ENCODE results near the gene CD6. TPM values are rescaled to one million over a fixed set of nuclear protein-coding genes. Genes with fewer than 3 reads are reported as not detected.

Gene CD6
- total RNA-seq, 4 donors from 2014 or later, result 0.16 to 0.25 TPM; not detected in 2

DNA sequence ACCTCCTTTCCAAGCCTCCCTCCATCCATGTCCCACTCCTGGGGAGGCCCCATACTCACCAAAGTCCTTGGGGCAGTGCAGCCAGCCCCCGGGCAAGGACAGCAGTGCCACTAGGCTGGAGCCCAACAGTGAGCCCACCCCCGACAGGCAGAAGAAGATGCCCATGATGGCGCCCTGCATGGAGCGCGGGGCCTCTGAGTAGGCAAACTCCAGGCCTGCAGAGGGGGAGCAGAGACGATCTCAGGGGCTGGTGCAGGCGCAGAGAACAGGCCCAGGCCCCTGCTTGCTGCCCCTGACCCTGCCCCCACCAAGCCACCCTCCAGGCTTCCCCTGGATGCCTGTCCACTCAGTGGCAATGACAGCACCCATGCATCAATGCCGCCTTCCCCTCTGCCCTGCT is 33.7 kb upstream of the CD6 start:
- ATAC-seq (no peak), DNase-seq (no peak)
- H3K4me1 ChIP-seq, result peaks cover 0 to 3% of the 10 kb centered on the region in 2 donors
- intact Hi-C loops (cut with DNase I; ENCODE audit: low total_unique reads), result no loop called here
- TF ChIP-seq, protein P1, sequence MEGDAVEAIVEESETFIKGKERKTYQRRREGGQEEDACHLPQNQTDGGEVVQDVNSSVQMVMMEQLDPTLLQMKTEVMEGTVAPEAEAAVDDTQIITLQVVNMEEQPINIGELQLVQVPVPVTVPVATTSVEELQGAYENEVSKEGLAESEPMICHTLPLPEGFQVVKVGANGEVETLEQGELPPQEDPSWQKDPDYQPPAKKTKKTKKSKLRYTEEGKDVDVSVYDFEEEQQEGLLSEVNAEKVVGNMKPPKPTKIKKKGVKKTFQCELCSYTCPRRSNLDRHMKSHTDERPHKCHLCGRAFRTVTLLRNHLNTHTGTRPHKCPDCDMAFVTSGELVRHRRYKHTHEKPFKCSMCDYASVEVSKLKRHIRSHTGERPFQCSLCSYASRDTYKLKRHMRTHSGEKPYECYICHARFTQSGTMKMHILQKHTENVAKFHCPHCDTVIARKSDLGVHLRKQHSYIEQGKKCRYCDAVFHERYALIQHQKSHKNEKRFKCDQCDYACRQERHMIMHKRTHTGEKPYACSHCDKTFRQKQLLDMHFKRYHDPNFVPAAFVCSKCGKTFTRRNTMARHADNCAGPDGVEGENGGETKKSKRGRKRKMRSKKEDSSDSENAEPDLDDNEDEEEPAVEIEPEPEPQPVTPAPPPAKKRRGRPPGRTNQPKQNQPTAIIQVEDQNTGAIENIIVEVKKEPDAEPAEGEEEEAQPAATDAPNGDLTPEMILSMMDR (IDR thresholded peaks at IDR 0.05 in 4 of 5, conservative IDR thresholded peaks at IDR 0.05 in 1 of 5), result no peak
- no peak for TF ChIP-seq POLR2A (IDR thresholded peaks at IDR 0.05)
- peak overlapping the region in 2 of 4 donors; percentile 67 to 71 for H3K27ac ChIP-seq
- peaks cover 0 to 6% of the 10 kb centered on the region in 2 donors for H3K36me3 ChIP-seq
- no peak overlapping the region for H3K4me3 ChIP-seq
- in situ Hi-C loops (cut with MboI; ENCODE audit: low sequenced_read_pairs in 4 of 4), result no loop called here
- no peaks in the 10 kb centered on the region for H3K27me3 ChIP-seq
- no peaks in the 10 kb centered on the region for H3K9me3 ChIP-seq

DNA sequence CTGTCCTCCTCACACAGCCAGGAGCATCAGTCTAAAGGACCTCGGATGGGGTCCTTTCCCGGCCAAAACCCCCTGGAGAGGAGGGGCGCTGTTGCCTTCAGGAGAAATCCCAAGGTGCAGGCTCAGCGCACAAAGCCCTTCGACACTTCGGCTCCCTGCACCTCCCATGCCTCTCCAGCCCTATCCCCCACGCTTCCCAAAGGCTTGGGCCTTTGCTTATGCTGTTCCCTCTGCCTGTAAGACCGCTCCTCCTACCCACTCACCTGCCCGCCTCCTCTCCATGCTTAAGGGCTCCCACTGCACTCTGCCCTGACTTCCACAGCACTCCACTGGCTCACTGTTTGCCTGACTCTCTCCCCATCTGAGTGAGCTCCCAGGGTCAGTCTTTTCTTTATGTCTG is 33.0 kb upstream of the CD6 start:
- ATAC-seq (no peak), DNase-seq (no peak)
- Histone ChIP-seq H3K27me3 (no peaks in the 10 kb centered on the region), H3K27ac (no peak overlapping the region), H3K4me1 (peaks cover 0 to 3% of the 10 kb centered on the region in 2 donors), H3K36me3 (peaks cover 0 to 6% of the 10 kb centered on the region in 2 donors), H3K4me3 (no peak overlapping the region), H3K9me3 (no peaks in the 10 kb centered on the region)
- in situ Hi-C loops (cut with MboI; ENCODE audit: low sequenced_read_pairs in 4 of 4) (no loop called here), intact Hi-C loops (cut with DNase I; ENCODE audit: low total_unique reads) (no loop called here)
- TF ChIP-seq, protein P1 (IDR thresholded peaks at IDR 0.05 in 4 of 5, conservative IDR thresholded peaks at IDR 0.05 in 1 of 5), result no peak
- TF ChIP-seq POLR2A (IDR thresholded peaks at IDR 0.05), result no peak

DNA sequence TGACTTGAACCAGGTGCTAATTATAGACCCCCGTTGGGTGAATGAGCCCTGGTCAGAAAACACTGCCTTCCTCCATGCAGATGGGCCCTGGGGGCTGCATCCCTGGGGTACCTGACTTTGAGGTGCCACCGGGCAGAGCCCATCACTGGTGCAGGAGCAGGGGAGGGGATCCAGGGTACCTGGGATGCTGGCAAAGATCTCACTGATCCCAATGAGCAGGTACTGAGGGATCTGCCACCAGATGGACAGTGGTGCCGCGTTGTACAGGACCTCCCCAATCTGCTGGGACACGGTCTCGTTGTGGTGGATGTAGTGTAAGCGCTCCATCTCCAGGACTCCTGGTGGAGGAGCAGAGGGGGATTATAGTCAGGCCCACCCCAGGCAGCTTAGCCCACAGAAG is 32.2 kb upstream of the CD6 start:
- intact Hi-C loops (cut with DNase I; ENCODE audit: low total_unique reads), result no loop called here
- in situ Hi-C loops (cut with MboI; ENCODE audit: low sequenced_read_pairs in 4 of 4), result no loop called here
- Histone ChIP-seq H3K36me3 (peaks cover 0 to 6% of the 10 kb centered on the region in 2 donors), H3K27me3 (no peaks in the 10 kb centered on the region), H3K4me1 (peaks cover 0 to 3% of the 10 kb centered on the region in 2 donors), H3K4me3 (no peak overlapping the region), H3K27ac (no peak overlapping the region), H3K9me3 (no peaks in the 10 kb centered on the region)
- no peak for TF ChIP-seq POLR2A (IDR thresholded peaks at IDR 0.05)
- TF ChIP-seq, protein P1 (IDR thresholded peaks at IDR 0.05 in 4 of 5, conservative IDR thresholded peaks at IDR 0.05 in 1 of 5), result no peak
- ATAC-seq (no peak), DNase-seq (no peak)

DNA sequence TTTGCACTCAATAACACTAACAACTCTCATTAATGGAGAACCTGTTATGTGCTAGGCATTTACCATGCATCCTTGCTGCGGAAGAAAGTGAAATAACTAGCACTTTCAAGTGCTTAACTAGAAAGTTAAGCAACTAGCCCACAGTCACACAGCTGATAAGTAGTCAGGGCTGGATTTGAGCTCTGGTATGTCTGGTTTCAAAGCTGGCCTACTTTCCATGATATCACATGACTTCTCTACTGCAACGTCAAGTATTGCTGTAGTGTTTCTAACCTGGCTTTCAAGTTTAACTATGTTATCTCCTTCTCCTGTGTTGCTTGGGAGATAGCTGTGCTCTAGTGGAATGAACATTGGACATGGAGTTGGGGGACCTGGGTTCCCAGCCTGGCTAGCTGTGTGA is 31.6 kb upstream of the CD6 start:
- H3K27me3 ChIP-seq, result no peaks in the 10 kb centered on the region
- H3K4me1 ChIP-seq, result peaks cover 0 to 3% of the 10 kb centered on the region in 2 donors
- no peaks in the 10 kb centered on the region for H3K9me3 ChIP-seq
- in situ Hi-C loops (cut with MboI; ENCODE audit: low sequenced_read_pairs in 4 of 4), result no loop called here
- peaks cover 0 to 6% of the 10 kb centered on the region in 2 donors for H3K36me3 ChIP-seq
- DNase-seq, result no peak
- intact Hi-C loops (cut with DNase I; ENCODE audit: low total_unique reads), result no loop called here
- no peak for ATAC-seq
- H3K4me3 ChIP-seq, result no peak overlapping the region
- no peak overlapping the region for H3K27ac ChIP-seq
- TF ChIP-seq, protein P1 (IDR thresholded peaks at IDR 0.05 in 4 of 5, conservative IDR thresholded peaks at IDR 0.05 in 1 of 5), result no peak
- TF ChIP-seq POLR2A (IDR thresholded peaks at IDR 0.05), result no peak
